ENCODE data around the gene SMIM29.

The SMIM29 gene

DNA sequence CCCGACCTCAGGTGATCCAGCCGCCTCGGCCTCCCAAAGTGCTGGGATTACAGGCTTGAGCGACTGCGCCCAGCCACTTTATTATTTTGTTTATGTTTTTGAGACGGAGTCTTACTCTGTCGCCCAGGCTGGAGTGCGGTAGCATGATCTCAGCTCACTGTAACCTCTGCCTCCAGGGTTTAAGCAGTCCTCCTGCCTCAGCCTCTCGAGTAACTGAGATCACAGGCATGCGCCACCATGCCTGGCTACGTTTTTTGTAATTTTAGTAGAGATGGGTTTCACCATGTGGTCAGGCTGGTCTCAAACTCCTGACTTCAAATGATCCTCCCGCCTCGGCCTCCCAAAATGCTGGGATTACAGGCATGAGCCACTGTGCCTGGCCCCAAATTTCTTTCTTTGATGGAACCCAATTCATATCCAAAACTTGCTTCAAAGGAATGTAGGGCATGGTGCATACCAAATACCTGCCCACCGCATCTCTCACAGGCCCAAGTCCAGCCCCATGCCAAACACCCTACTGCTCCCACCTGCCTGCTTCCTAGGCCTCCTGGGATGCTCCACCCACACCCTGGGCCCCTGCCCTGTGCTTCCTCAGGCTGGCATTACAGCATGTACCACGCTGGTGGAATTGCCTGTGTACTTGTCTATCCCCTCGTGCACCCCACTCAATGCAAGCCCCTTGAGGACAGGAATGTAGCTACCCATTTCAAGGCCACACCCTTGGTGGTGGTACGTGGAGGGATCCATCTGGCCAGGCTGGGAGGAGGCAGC, 17.1 kb downstream of the SMIM29 start:
- no peak for DNase-seq (ENCODE audit: extremely low read depth, insufficient read length)
- no peaks in the 10 kb centered on the region for H3K36me3 ChIP-seq (ENCODE audit: control insufficient read depth, insufficient read depth, low read length)
- no peak overlapping the region for H3K4me3 ChIP-seq (replicated peaks; ENCODE audit: low read depth, low read length)
- no peaks in the 10 kb centered on the region for H3K27me3 ChIP-seq (replicated peaks; ENCODE audit: control insufficient read depth, insufficient read depth, low read length)
- TF ChIP-seq, protein P1, sequence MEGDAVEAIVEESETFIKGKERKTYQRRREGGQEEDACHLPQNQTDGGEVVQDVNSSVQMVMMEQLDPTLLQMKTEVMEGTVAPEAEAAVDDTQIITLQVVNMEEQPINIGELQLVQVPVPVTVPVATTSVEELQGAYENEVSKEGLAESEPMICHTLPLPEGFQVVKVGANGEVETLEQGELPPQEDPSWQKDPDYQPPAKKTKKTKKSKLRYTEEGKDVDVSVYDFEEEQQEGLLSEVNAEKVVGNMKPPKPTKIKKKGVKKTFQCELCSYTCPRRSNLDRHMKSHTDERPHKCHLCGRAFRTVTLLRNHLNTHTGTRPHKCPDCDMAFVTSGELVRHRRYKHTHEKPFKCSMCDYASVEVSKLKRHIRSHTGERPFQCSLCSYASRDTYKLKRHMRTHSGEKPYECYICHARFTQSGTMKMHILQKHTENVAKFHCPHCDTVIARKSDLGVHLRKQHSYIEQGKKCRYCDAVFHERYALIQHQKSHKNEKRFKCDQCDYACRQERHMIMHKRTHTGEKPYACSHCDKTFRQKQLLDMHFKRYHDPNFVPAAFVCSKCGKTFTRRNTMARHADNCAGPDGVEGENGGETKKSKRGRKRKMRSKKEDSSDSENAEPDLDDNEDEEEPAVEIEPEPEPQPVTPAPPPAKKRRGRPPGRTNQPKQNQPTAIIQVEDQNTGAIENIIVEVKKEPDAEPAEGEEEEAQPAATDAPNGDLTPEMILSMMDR (IDR thresholded peaks at IDR 0.05; ENCODE audit: insufficient read depth, low read length, poor library complexity, severe bottlenecking) = no peak

DNA sequence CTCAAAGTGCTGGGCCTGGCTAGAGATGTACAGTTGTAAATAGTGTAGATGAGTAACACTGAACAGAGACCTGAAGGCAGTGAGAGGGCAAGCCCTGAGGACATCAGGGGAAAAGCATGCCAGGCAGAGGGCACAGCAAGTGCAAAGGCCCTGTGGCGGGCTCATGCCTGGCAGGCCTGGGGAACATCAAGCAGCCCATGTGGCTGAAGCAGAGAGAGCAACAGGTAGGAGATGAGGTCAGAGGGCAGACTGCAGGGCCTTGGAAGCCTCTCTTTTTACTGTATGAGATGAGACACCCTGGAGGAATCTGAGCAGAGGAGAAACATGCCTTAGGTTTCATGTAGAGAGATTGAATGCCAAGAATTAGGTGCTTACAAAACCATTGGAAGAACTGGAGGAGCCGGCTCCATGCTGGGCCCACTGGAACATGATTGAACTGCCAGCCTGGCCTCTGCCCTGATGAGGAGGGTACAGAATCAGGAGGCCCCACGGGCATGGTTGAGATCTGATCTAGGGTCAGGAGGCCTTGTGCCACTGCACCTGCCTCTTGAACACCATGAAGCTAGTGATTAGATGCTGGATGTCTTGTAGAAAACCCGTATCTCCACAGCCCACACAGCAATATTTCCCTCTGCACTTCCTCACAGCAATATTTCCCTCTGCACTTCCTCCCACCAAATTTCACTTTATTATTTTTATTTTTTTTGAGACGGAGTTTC, 18.0 kb downstream of the SMIM29 start:
- no peaks in the 10 kb centered on the region for H3K36me3 ChIP-seq (ENCODE audit: control insufficient read depth, insufficient read depth, low read length)
- no peak for DNase-seq (ENCODE audit: extremely low read depth, insufficient read length)
- no peak overlapping the region for H3K4me3 ChIP-seq (replicated peaks; ENCODE audit: low read depth, low read length)
- no peaks in the 10 kb centered on the region for H3K27me3 ChIP-seq (replicated peaks; ENCODE audit: control insufficient read depth, insufficient read depth, low read length)
- TF ChIP-seq, protein P1 (IDR thresholded peaks at IDR 0.05; ENCODE audit: insufficient read depth, low read length, poor library complexity, severe bottlenecking) = no peak

DNA sequence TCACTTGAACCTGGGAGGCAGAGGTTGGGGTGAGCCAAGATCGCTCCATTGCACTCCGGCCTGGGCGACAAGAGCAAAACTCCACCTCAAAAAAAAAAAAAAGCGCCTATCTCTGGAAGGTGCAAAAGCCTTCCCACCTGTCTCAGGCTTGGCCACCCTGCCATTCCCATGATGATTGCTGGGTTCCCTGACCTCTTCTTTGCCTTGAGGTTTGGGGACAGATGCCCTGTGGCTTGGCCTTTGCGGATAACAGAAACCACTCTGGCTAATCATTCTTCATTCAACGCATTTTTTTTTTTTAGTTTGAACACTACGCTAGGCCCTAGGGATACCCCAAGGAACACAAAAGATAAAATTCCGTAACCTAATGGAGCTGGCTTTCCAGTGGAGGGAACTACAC, 18.9 kb downstream of the SMIM29 start:
- H3K4me3 ChIP-seq (replicated peaks; ENCODE audit: low read depth, low read length) = no peak overlapping the region
- TF ChIP-seq, protein P1 (IDR thresholded peaks at IDR 0.05; ENCODE audit: insufficient read depth, low read length, poor library complexity, severe bottlenecking) = no peak
- H3K36me3 ChIP-seq (ENCODE audit: control insufficient read depth, insufficient read depth, low read length) = no peaks in the 10 kb centered on the region
- no peaks in the 10 kb centered on the region for H3K27me3 ChIP-seq (replicated peaks; ENCODE audit: control insufficient read depth, insufficient read depth, low read length)
- no peak for DNase-seq (ENCODE audit: extremely low read depth, insufficient read length)

DNA sequence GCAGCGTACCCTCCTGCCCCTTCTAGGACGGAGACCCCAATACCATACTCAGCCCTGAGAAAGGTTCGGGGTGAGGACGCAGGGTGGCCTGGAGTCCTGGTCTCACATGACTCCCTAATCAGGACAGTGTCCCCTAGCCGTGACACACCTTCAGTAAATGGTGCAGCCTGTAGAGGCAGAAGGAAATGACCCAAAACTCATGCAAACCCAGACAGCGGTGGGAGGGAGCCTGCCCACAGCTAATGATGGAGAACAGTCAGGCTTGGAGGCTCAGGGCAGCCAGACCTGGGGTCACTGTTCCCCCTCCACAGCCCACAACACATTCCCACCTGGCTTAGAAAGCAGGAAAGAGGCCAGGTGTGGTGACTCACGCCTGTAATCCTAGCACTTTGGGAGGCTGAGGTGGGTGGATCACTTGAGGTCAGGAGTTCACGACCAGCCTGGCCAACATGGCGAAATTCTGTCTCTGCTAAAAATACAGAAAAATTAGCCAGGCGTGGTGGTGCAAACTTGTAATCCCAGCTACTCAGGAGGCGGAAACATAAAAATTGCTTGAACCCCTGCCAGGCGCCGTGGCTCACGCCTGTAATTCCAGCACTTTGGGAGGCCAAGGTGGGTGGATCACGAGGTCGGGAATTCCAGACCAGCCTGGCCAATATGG, 20.9 kb downstream of the SMIM29 start:
- no peak for DNase-seq (ENCODE audit: extremely low read depth, insufficient read length)
- TF ChIP-seq, protein P1 (IDR thresholded peaks at IDR 0.05; ENCODE audit: insufficient read depth, low read length, poor library complexity, severe bottlenecking) = no peak
- Histone ChIP-seq H3K4me3 (replicated peaks; ENCODE audit: low read depth, low read length) (no peak overlapping the region), H3K27me3 (replicated peaks; ENCODE audit: control insufficient read depth, insufficient read depth, low read length) (no peaks in the 10 kb centered on the region), H3K36me3 (ENCODE audit: control insufficient read depth, insufficient read depth, low read length) (no peaks in the 10 kb centered on the region)

DNA sequence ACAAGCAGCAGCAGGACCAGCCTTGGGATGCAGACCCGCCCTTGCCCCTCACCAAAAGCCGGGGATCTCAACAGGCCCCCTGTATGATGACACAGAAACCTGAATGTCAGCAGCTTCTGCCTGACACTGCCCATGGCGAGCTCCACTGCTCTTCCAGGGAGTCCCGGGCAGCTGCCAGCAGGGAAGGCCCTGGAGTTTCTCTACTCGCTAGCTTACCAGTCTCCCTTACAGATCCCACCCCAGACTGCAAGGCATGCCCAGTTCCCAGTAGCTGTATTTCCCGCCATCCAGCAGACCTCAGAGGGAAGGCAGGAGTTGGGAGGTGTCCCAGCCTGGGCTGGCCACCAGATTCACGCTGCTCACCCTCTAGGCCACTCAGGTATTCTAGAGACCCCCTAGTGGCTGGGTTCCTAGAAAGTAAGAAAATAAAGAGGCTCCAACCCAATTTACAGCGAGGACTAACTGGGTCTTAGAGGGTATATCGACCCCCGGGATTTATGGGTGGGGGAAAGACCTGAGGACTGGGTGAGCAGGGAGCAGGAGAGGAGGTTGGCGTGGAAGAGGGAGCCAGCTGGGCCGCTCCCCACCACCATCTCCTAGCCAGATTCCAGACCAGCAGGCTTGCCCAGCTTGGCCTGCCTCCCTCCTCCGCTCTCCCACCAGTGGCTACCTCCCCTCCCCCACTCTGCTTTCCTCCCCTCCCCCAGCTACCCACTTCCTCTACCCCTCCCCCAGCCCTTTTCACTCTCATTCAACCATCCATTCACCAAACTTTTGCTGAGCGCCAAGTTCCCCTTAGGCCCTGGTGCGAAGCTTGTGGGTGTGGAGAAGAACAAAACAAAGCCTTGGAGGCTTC, 21.8 kb downstream of the SMIM29 start:
- no peaks in the 10 kb centered on the region for H3K27me3 ChIP-seq (replicated peaks; ENCODE audit: control insufficient read depth, insufficient read depth, low read length)
- DNase-seq (ENCODE audit: extremely low read depth, insufficient read length) = no peak
- H3K4me3 ChIP-seq (replicated peaks; ENCODE audit: low read depth, low read length) = no peak overlapping the region
- no peaks in the 10 kb centered on the region for H3K36me3 ChIP-seq (ENCODE audit: control insufficient read depth, insufficient read depth, low read length)
- TF ChIP-seq, protein P1 (IDR thresholded peaks at IDR 0.05; ENCODE audit: insufficient read depth, low read length, poor library complexity, severe bottlenecking) = peak; percentile 9
